GM21576 (cell line): Measurements from ENCODE around the gene SCUBE1.

Experiments
- ATAC-seq: cut with Tn5 transposase; IDR thresholded peaks from one replicate; pipeline ENCODE4 v1.9.1; 2021; ENCODE audit warnings: mild to moderate bottlenecking, moderate library complexity; ENCODE audit not compliant: unreplicated experiment

The SCUBE1 gene

DNA sequence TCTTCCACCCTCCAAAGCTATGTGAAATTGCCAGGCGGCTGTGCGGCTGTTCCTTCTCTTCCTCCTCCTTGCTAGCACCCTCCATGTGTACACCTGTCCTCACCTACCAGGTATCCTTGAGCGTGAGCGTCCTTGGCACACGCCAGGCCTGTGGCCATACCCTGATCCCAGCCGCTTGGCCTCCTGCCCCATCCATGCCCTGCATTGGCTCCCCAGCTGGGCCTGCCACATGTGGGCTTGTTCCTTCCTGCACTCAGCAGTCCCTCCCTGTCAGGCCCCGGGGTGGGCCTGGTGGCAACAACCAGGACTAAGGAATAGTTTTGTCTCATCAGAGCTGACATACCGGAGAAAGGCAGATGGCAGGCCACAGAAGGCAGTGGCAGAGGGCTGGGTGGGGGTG, 40.0 kb downstream of the SCUBE1 start:
- ATAC-seq: no peak

DNA sequence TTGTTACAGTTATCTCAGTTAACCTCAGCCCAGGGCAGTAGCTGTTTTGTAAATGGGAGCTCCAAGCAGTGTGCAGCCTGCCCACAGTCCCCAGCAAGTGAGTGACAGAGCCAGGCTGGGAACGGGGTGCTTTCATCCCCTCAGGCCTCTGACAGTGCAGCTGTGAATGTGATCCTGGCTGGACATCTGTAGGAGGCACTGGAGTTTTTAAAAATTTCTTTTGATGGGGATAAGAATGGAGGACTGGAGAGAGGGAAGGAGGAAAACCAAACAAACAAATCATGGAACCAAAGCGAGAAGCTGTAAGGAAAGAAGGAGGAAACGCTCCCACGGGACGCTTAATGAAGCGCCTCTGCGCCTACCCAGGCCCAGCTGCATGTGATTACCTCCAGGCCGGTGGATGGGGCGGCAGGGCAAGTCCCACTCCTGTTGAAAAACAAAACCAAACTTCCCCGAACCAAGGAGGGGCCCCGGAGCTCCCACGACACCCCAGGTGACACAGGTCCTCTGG, 40.6 kb downstream of the SCUBE1 start:
- ATAC-seq: no peak

GRCh38 chr22:43301866-43302265, 41.3 kb downstream of the SCUBE1 start:
- no peak for ATAC-seq

DNA sequence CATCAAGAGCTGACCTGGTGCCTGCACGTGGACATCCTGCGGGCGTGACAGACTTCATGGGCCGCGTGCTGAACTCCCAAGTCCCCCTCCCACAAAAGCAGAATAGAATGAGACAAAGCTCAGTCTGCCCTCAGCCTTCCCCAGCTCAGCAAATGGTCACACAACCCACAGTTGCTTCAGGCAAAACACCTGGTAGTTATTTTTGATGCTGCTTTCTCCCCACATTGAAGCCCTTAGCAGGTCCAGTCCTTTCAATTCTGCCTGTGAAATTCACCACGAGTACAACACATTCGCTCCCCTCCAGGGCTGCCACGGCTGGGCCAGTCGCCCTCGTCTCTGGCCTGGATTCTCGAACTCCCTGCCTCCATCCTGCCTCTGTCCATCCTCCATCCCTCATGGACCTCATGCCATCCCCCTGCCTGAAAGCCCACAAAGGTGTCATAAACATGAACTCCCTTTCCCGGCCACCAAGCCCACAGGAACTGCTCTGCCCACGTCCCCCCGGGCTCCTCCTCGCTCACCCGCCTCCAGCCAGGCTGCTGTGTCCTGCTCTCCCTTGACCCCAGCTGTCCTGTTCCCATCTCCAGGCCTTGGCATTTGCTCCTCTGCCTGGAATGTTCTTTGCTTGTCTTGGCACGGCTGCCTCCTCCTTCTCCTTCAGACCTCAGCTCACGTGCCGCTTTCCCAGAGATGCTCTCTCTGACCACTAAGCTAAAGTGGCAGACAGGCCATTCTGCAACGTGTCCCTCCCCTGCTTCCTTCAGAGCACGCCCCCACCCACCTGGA, 42.1 kb downstream of the SCUBE1 start:
- ATAC-seq: no peak

DNA sequence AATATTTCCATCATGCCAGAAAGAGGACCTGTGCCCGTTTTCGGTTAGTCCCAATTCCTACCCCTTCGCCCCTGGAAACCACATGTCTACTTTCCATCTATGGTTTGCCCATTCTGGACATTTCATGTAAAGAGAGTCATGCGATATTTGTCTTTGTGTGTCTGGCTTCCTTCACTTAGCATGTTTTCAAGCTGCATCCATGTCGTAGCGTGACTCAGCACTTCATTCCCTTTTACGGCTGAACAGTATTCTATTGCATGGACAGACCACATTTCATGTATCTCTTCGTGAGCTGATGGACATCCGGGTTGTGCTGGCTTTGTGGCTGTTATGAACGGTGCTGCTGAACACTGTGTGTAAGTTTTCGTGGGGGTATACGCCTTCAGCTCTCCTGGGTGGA, 43.4 kb downstream of the SCUBE1 start:
- ATAC-seq: no peak

DNA sequence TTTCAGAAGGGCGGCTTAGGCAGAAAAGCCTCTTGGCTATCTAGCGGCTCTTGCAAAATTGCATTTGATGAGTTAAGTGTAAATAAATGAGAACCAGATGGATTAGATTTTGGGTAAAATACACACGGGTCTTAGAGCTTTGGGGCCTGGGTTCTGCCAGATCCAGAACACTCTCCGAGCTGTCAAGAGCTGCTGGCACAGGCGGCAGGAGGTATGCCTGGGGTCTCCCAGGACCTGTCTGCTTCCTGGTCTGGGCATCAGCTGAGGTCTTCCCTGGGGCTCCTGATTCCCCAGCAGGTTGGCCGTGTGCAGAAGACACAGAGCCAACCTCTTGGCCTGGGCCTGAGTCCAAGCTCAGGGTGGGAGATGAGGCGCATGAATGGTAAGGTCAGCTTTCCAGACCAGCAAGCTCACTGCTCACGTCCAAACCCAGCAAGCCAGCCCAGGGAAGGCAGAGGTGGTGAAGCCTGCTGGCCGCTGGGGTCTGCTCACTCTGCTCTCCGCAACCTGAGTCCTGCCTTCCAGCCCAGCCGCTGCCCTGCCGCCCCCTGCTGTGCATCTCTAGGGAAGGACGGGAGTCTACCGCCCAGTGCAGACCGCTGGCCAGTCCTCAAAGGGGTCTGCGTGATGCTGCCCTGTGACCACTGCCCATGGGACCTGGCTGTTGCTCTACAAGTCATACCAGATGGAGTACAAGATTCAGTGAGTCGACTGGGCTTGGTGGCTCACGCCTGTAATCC, 44.9 kb downstream of the SCUBE1 start:
- no peak for ATAC-seq

DNA sequence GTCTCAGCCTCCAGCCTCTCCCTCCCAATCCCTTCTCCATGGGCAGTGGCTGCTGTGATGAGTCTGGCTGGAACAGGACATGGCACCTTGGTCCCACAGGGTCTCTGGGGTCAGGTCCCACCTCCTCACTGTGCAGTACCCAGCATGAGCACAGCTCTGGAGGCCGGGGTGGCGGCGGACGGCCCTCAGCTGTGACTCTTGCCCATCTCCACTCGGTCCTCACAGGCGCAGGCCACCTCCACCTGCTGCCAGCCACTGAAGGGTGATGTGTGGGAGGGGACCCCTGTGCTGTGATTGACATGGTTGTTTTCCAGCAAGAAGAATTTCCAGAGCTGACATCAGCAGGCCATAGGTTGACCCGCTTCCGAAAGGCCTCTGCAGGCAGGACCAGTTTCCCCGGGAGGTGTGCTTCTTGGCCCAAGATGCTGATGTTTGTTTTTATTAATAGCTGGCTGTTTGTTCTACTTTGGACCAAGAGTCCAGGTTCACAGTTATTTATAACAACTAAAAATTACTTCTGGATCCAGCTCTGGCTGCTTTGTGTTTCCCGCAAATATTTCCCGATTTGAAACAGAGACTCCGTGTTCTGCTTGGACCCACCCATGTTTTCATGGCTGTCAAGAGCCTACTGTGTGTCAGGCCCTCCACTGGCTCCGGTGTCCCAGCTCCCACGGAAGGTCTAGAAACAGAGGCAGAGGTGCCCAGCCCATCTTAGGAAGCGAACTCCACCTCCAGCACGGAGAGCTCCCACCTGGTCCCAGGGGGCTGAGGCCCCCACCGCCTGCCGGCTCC, 45.7 kb downstream of the SCUBE1 start:
- ATAC-seq: no peak

DNA sequence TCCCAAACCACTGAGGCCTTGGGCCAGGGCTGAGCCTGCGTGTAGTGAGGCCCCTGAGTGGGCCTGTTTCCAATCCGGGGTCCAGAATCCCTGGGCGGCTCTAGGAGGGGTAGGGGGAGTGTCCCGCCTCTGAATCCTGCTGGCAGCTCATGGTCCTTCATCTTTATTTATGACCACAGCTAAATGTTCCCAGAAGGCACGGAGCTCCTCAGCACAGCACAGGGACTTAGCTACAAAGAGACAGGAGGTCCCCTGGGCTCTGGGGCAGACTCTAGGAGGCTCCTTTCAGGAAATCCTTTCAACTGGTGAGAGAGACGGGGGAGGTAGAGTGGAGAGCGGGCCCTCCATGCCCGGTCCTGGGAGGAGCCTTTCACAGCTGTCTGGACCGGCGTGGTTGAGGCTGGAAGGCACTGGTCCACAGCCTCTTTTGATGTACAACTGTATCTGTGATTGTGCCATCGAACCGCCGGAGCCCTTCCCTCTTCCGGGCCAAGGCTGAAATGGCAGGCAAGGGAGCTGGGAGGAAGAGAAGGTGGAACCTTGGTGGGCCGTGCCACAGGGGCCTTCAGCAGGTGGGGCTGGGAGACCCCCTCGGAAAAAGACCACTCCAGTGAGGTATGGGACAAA, 46.8 kb downstream of the SCUBE1 start:
- no peak for ATAC-seq

DNA sequence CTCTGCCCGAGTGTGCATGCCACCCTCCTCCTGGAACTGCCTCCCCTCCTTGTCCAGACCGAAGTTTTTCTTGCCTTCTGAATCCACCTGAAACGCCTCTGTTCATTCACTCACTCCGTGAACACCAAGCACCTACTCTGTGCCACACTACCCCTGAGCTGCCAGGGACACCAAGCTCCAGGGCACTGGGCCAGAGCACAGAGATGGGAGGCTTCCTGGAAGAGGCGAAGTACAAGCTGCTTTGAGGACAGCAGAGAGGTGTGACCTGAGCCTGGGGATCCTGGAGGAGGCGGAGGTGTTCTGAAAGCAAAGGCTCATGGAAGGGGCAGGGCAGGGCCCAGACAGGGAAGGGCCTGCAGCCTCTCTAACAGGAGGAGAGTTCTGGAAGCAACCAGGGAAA, 47.5 kb downstream of the SCUBE1 start:
- no peak for ATAC-seq

GRCh38 chr22:43295173-43295572, 48.0 kb downstream of the SCUBE1 start:
- ATAC-seq: no peak

DNA sequence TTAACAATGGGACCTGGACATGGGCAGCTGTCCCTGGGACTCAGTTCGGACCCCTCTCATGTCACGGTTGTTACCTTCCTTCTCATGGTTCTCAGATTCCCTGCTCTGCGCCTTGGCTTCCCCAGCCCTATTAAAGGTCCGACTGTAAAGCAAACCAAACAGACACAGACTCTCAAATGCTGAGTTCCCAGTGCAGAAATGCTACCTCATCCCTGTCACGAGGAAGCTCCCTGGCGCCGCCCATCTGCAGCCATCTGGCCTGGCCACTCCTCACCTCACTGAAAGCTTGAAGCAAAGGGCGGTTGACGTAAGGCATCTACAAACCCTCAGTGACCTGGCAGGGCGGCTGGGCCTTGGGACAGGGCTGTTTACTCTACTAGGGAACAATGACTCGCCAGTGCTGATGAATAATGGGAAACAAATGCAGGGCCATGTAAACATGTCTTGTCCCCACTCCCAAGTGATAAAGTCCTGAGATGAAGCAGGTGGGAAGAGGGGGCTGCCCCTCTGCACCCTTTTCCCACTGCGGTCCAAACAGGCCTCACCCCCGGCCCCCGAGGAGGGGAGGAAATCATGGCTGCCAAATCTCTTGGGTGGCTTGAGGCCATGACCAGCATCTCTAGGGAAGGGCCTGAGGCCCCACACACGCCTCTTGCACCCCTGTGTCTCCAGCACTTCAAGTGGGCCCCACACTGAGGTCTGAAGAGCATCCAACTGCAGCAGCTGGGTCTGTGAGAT, 49.3 kb downstream of the SCUBE1 start:
- no peak for ATAC-seq

- no peak for ATAC-seq
These were observed 49.9 kb downstream of the SCUBE1 start for GRCh38 chr22:43293259-43293654.

GRCh38 chr22:43292630-43293018, 50.5 kb downstream of the SCUBE1 start:
- no peak for ATAC-seq

DNA sequence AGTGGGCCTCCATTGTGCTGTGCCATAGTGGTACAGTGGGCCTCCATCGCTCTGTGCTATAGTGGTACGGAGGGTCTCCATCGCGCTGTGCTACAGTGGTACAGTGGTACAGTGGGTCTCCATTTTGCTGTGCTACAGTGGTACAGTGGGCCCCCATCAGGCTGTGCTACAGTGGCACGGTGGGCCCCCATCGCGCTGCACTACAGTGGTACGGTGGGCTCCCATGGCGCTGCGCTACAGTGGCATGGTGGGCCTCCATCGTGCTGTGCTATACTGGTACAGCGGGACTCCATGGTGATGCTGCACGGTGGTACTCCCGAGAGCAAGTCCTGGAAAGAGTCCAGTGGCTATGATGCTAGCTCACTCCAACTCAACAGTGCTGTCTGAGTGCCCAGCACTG, 51.8 kb downstream of the SCUBE1 start:
- ATAC-seq: no peak

- ATAC-seq: no peak
These were observed 53.0 kb downstream of the SCUBE1 start for GRCh38 chr22:43289976-43290721.

DNA sequence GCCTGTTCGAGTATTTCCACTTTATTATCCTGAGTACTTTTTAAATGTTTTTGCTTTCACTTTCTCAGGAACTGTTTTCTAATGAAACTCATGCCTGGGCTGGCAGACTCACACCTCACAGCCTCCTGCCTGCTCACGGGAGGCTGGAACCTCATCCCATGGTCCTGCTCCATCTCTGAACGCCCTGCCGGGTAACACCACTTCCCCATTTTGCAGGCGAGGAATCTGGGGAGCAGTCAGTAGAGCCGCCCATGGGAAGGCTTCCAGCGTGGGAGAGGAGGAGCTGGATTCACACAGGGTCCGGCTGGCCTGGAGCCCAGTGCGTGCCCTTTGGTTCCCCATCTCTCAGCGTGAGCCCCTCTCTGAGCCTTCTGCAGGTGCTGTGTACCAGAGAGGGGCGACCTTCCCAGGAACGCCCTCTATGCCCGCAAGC, 53.6 kb downstream of the SCUBE1 start:
- no peak for ATAC-seq

DNA sequence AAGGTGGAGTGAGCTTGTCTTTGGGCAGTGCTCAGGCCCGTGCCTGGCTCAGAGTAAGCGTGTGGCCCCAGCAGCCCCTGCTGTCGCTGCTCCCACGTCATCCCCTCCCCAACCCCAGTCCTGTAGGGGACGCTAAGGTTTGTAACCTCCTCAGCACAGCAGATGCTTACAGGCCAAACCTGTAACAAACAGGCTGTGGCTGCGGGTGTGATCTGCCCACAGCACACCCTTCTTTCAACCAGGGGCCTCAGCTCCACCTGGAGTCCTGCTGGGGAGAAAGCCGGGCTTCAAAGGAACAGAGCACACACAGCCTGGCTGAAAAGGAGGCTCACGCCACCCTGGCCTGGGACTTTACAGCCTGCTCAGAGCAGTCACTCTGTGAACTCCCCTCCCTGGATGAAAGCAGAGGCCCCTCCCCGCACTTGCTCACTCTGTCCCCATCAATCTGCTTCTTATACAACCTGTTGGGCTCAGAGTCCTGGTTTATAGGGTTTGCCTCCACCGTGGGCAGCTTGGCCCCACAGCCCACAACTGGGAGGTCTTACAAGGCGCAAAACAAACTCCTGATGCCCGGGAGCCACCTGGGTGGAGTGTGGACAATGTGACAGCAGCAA, 54.3 kb downstream of the SCUBE1 start:
- ATAC-seq: no peak

DNA sequence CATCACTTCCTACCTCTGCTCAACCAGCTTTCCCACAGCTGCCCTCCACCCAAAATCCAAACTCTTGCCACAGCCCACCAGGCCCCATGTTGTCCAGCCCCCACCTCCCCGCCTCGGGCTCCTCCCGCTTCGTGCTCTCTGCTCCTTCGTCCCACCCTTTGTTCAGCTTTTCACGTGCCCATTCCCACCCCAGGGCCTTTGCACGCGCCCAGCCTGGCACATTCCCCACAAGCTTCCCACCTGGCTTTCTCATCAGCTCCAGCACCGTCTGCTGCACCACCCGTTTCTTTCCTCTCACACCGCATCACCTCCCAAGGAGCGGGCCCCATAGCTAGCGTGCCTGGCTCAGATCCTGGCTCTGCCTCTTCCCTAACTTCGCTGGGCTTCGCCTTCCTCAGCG, 54.8 kb downstream of the SCUBE1 start:
- ATAC-seq: no peak

DNA sequence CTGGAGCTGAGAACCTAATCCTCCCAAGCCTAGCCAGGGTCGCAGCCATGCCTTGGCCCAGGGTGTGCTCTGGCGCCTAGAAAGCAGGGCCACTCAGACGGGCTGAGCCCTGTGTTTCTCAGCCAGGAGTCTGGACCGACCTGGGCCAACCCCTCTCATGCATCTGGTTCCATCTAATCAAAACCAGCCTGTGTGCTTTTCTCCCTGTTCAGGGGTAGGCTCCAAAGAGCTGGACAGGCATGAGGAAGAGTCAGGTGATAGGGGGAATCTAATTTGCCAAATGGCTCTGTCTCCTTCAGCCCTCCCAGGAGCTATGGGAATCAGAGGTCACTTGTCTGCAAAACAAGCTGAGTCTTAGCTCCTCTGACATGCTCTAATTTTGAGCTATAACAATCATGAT, 55.7 kb downstream of the SCUBE1 start:
- ATAC-seq: no peak
